Skin epidermis (tissue), 12 donors: ENCODE results near the gene ATP8B1.

Experiments used
- H3K27ac ChIP-seq, 21 experiments: fragments of 200-600 bp; sonication (generic) in 11 of 21; one replicate each; pipeline ENCODE4 v1.5.0; 2020; ENCODE audit warnings: mild to moderate bottlenecking in 3 of 21, inconsistent platforms in 2 of 21, moderate library complexity in 2 of 21
- H3K4me3 ChIP-seq, 7 experiments: fragments of 200-600 bp; sonication (generic) in 2 of 7; one replicate each; pipeline ENCODE4 v1.5.0; 2020; ENCODE audit warnings: inconsistent platforms in 2 of 7, mild to moderate bottlenecking in 2 of 7, moderate library complexity in 1 of 7

ATP8B1 gene

GRCh38 chr18:57794951-57795728 lies 8.0 kb downstream of the ATP8B1 start:
- H3K27ac ChIP-seq: no peak overlapping the region
- H3K4me3 ChIP-seq: no peak overlapping the region

GRCh38 chr18:57793302-57793986 lies 9.7 kb downstream of the ATP8B1 start:
- Histone ChIP-seq H3K27ac (peak overlapping the region in 8 of 21 experiments; percentile 3 to 65 (median 29)), H3K4me3 (no peak overlapping the region)

GRCh38 chr18:57792631-57793301 lies 10.3 kb downstream of the ATP8B1 start:
- H3K27ac ChIP-seq: peak overlapping the region in 8 of 21 experiments; percentile 3 to 65 (median 24)
- H3K4me3 ChIP-seq: no peak overlapping the region

GRCh38 chr18:57791911-57792310 lies 11.2 kb downstream of the ATP8B1 start:
- peak overlapping the region in 3 of 21 experiments; percentile 21 to 65 (median 64) for H3K27ac ChIP-seq
- H3K4me3 ChIP-seq: no peak overlapping the region

GRCh38 chr18:57791192-57791591 lies 11.9 kb downstream of the ATP8B1 start:
- Histone ChIP-seq H3K27ac (peak overlapping the region in 2 of 21 experiments; percentile 5 to 17), H3K4me3 (no peak overlapping the region)

GRCh38 chr18:57790316-57790715 lies 12.8 kb downstream of the ATP8B1 start:
- peak overlapping the region in 6 of 21 experiments; percentile 29 to 83 (median 77) for H3K27ac ChIP-seq
- no peak overlapping the region for H3K4me3 ChIP-seq

GRCh38 chr18:57789759-57790158 lies 13.4 kb downstream of the ATP8B1 start:
- H3K4me3 ChIP-seq: no peak overlapping the region
- H3K27ac ChIP-seq: peak overlapping the region in 13 of 21 experiments; percentile 10 to 83 (median 50)

GRCh38 chr18:57789090-57789489 lies 14.0 kb downstream of the ATP8B1 start:
- Histone ChIP-seq H3K4me3 (no peak overlapping the region), H3K27ac (peak overlapping the region in 15 of 21 experiments; percentile 3 to 83 (median 55))

GRCh38 chr18:57787068-57787685 lies 15.9 kb downstream of the ATP8B1 start:
- H3K27ac ChIP-seq: peak overlapping the region in 3 of 21 experiments; percentile 68 to 83 (median 75)
- H3K4me3 ChIP-seq: no peak overlapping the region

GRCh38 chr18:57785751-57786437 lies 17.2 kb downstream of the ATP8B1 start:
- no peak overlapping the region for H3K27ac ChIP-seq
- no peak overlapping the region for H3K4me3 ChIP-seq

GRCh38 chr18:57784801-57785114 lies 18.4 kb downstream of the ATP8B1 start:
- Histone ChIP-seq H3K27ac (peak overlapping the region in 3 of 21 experiments; percentile 7 to 63 (median 60)), H3K4me3 (no peak overlapping the region)

GRCh38 chr18:57784034-57784800 lies 18.9 kb downstream of the ATP8B1 start:
- Histone ChIP-seq H3K4me3 (no peak overlapping the region), H3K27ac (peak overlapping the region in 6 of 21 experiments; percentile 2 to 63 (median 25))

GRCh38 chr18:57782049-57782448 lies 21.1 kb downstream of the ATP8B1 start:
- Histone ChIP-seq H3K4me3 (no peak overlapping the region), H3K27ac (peak overlapping the region in 5 of 21 experiments; percentile 12 to 87 (median 69))

GRCh38 chr18:57780706-57781347 lies 22.3 kb downstream of the ATP8B1 start:
- peak overlapping the region in 16 of 21 experiments; percentile 1 to 87 (median 52) for H3K27ac ChIP-seq
- no peak overlapping the region for H3K4me3 ChIP-seq

GRCh38 chr18:57780318-57780705 lies 22.8 kb downstream of the ATP8B1 start:
- Histone ChIP-seq H3K4me3 (no peak overlapping the region), H3K27ac (peak overlapping the region in 15 of 21 experiments; percentile 25 to 87 (median 54))

- Histone ChIP-seq H3K27ac (peak overlapping the region in 10 of 21 experiments; percentile 19 to 70 (median 40)), H3K4me3 (no peak overlapping the region)
Measured at GRCh38 chr18:57776767-57777166, 26.3 kb downstream of the ATP8B1 start.

GRCh38 chr18:57776354-57776753 lies 26.8 kb downstream of the ATP8B1 start:
- H3K27ac ChIP-seq: peak overlapping the region in 15 of 21 experiments; percentile 19 to 70 (median 42)
- H3K4me3 ChIP-seq: no peak overlapping the region

GRCh38 chr18:57775937-57776336 lies 27.2 kb downstream of the ATP8B1 start:
- Histone ChIP-seq H3K4me3 (no peak overlapping the region), H3K27ac (peak overlapping the region in 13 of 21 experiments; percentile 19 to 70 (median 42))
